GM19099 (cell line): ENCODE measurements around the gene CMTM7.

Source experiments
- POLR2A ChIP-seq: IDR thresholded peaks from 3 replicates; pipeline ENCODE4 v1.6.1; 2011; ENCODE audit warnings: low read depth; ENCODE audit not compliant: insufficient read length; ENCODE audit errors: extremely low read depth

CMTM7 gene

GRCh38 chr3:32500880-32501782, 109.5 kb downstream of the CMTM7 start:
- TF ChIP-seq POLR2A, result no peak

GRCh38 chr3:32501783-32502117, 110.1 kb downstream of the CMTM7 start:
- no peak for TF ChIP-seq POLR2A

GRCh38 chr3:32502118-32502945, 110.7 kb downstream of the CMTM7 start, which contains the start of gene CMTM6:
TSS of gene CMTM6 (minus strand) at chr3:32502852. CDS start at chr3:32502745, 107 bp downstream.
- TF ChIP-seq POLR2A, result peak; percentile 83

- no peak for TF ChIP-seq POLR2A
Measured at GRCh38 chr3:32502946-32503286, 111.3 kb downstream of the CMTM7 start.
